Activated CD4-positive, CD25-positive, alpha-beta regulatory T cell treated with anti-CD3 and anti-CD28 coated beads, Interleukin-2, amount 50 U/mL, for 72 hours (primary cell): ENCODE measurements around the gene GOLPH3L.
A peak's percentile ranks its signal among the peaks of the same experiment; 100 is the strongest.
"Not testable (repeated sequence)": the region's sequence is repeated elsewhere in the genome, so short reads cannot be mapped to it uniquely, and the experiment has no call there.

Source experiments
- DNase-seq: peaks from one replicate; pipeline ENCODE4 v3.0.0; 2021

The GOLPH3L gene

DNA sequence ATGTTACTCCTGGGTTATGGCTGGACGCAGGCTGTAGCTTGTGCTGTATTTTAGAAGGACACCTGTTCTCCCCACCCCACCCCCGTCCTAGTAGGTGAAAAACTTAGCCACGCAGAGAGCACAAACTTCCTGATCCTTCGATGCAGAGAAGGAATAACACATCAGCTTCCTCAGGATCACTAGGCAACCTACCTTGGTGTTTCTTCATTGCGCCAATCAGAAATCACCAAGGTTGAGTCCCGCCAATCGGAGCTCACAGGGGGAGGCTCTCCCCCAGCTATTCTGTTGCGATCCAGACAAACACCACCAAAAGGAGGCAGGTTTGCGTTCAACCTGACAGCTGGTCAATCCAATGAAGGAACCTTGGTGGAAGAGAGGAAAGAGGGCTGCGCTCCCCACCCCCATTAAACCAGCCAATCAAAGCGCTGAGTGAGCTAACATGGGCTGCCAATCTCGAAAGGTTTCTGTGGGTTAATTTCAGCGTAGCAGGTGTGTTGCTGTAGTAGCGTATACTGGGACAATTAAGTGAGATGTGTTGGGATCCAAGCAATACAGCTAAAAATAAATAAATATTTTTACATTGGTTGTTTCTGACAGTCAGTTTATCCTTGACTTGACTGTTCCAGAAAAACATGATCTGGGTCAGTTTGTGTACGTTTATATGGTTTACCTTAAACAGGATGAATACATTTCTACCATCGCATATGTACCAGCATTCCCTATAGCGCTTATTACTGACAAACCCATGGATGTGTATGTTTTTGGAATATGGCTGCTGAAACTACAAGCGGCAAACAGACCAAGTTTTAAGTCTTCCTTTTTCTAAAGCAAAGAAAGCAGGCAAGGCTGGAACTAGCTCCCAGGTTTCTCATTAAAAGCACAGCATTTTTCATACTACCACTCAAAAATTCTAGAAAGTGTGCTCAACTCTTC is at the start of gene GOLPH3L:
Gene GOLPH3L, minus strand, starts transcription at position 160 of the 933 bp plus-strand sequence. CDS start 2,316 bp downstream, outside the sequence.
- DNase-seq = peak; percentile 73

DNA sequence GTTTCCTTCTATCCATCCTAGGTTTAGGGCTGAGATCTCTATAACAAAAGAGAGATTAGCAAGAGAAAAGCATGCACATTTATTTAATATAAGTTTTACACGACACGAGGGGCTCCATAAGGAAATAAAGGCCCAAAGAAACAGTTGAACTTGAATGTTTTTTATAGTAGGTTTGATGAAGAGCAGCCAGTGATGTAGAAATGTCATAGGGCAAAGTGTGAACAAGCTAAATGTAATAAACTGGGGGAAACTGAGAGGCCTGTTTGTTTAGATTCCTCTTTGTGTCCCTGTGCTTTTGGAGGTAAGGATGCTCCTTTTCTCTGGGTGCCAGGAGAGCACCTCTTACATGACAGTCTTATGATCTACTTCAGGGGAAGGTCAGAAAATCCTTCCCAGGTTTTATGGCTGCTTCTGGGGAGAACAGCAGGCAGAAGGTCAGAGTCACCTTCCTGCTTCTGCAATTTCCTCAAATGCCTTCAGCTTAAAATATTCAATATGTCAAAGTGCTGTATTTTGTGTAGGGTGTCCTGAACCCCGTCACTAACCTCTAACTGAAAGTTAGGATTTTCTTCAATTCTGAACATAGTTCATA is 33.3 kb upstream of the GOLPH3L start:
- no peak for DNase-seq

DNA sequence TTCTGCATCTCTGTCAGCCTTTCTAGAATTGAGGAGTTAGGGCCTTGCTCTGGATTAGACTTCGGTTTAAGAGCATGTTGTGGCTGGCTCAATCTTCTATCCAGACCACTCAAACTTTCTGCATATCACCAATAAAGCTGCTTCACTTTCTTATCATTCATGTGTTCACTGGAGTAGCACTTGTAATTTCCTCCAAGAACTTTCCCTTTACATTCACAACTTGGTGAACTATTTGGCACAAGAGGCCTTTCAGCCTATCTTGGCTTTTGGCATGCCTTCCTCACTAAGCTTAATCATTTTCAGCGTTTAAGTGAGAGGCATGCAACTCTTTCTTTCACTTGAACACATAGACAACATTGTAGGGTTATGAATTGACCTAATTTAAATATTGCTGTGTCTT is 27.4 kb upstream of the GOLPH3L start:
- no peak for DNase-seq

DNA sequence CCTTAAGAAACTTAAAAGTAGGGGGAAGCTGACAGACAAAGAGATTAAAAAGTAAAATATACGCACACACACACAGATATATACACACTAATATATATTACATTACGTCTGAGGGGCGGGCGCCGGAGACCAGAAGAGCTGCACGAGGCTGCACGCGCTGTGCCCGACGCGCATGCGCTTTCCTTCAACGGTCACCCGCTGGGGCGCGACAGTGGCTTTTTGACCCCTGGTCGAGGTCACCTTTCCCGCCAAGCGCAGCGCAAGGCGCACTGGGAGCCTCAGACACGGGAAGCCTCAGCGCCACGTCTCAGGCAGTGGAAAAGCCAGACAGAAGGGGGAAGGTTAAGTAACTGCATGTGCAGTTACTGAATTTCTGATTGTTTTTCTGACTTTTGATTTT is 23.7 kb upstream of the GOLPH3L start, which contains the start of gene HORMAD1:
Gene HORMAD1, minus strand, starts transcription at position 193 of the 400 bp plus-strand sequence. CDS start 1,390 bp downstream, outside the sequence.
- no peak for DNase-seq

DNA sequence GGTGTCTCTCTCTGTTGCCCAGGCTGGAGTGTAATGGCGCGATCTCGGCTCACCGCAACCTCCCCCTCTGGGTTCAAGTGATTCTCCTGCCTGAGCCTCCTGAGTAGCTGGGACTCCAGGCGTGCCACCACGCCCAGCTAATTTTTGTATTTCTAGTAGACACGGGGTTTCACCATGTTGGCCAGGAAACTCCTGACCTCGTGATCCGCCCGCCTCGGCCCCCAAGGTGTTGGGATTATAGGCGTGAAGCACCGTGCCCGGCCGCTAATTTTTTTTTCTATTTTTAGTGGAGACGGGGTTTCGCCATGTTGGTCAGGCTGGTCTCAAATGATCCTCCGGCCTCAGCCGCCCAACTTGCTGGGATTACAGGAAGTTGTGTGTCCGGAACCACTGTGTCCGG is 23.1 kb upstream of the GOLPH3L start:
- no peak for DNase-seq

DNA sequence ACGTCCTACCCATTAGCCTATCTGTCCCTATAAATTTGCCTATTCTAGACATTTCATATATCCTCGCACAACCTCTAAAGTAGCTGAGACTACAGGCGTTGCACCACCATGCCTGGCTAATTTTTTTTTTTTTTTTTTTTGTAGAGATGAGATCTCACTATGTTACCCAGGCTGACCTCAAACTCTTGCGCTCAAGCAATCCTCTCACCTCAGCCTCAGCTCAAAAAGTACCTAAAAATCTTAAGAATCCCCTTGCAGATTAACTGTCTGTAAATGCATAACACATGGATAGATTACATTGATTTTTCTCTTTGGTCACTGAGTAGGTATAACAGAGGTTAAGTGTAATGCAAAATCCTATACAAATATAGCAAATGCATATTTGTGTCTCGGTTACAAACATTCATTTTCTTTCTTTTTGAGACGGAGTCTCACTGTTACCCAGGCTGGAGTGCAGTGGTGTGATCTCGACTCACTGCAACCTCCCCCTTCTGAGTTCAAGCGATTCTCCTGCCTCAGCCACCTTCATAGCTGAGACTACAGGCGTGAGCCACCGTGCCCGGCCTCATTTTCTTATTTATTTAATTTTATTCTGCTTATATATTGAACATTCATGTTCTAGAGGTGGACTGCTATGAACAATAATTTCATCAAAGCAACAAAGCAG is 21.4 kb upstream of the GOLPH3L start:
- no peak for DNase-seq

DNA sequence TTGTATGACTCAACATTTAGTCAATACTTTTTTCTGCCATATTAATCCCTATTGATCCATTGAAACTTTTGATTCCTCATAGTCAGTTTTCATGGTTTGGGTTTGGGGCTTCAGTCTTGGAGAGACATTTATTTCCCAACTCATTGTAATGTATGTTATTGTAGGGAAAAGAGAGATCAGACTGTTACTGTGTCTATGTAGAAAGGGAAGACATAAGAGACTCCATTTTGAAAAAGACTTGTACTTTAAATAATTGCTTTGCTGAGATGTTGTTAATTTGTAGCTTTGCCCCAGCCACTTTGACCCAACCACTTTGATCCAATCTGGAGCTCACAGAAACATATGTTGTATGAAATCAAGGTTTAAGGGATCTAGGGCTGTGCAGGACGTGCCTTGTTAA is 12.1 kb upstream of the GOLPH3L start:
- not testable (repeated sequence) for DNase-seq

DNA sequence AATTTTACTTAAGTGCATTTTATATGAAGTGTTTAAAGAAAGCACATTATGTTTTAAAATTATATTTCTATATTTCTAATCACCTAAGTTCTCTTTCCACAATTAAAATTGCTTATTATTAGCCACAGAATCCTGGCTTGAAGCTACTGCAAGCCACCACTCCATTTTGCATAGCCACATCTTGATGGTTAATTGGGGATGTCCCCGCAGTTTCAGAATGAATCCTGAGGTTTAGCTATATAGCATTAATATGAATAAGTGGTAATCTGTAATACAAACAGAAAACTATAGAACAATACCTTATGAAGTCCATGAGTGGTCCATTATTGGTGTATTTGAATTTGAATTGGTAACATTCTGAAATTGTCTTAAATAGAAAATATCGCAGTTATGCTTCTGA is 11.6 kb upstream of the GOLPH3L start:
- DNase-seq = no peak

DNA sequence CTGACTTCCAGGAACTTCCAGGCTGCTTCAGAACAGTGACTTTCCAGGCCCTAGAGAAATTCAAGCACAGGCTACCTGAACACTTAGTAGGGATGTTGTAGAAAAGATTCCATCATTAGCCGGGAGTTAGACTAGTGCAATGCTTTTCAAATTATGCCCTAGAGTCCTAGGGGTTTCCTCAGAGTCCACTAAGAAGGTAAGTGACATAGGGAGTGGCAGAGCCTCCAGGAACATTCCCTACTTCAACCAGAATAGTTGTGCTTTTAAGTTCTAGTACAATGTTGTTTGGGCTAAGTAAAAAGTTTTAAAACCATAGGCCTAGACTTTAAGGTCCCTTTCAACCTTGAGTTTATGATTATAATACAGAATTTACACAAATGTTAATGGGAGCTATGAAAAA is 9.1 kb upstream of the GOLPH3L start:
- DNase-seq = no peak

DNA sequence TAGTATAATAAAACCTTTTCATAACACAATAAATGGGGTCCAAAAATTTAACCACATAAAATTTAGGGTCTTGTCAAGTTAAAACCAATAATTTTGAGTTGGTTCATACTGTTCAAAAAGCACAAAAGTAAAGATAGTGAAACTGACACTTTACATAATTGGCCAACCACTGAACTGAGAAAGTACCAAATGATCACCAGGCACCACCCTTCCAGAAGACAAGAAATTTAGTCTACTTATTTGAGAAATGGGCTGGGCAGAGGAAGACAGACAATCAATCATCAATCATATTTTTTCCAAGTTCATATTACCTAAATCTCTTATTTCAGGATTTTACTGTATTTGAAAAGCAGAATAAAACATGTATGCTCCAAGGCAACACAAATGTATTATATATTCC is 6.5 kb upstream of the GOLPH3L start:
- no peak for DNase-seq

DNA sequence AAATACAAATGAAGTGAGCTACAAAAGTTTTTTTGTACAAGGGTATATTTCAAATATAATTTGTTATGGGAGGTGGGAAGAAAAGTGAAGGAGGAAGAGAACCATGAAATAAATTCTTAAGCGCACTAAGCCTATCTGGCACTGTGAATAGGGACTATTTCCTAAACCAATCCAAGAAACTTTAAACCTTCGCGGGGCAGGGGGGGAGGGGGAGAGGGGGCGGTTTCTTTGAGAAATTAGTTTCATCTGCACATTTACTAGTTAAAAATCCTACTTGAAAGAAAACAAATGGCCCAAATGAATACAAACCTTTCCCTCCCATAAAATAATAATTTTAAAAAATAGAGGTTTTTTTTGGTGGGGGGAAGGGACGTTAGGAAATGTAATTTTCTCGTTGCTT is 364 bp downstream of the GOLPH3L start:
- no peak for DNase-seq

DNA sequence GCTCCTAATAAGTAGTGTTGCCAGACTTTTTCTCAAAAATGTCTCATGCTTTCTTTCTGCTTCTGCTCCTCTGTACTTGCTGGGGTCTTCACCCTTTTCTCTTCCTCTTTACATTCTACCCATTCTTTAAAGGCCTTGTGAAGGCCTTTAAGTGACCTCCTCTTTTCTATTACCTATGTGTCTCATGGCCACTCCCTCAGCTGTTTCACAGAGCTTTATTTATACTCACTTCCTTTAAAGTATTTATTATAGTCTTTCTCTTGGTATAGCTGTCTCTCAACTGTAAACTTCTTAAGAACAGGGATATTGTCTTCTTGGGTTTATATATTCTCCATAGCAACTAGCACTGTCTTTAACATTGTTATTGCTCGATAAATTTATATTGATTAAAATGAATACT is 792 bp downstream of the GOLPH3L start:
- DNase-seq = no peak

DNA sequence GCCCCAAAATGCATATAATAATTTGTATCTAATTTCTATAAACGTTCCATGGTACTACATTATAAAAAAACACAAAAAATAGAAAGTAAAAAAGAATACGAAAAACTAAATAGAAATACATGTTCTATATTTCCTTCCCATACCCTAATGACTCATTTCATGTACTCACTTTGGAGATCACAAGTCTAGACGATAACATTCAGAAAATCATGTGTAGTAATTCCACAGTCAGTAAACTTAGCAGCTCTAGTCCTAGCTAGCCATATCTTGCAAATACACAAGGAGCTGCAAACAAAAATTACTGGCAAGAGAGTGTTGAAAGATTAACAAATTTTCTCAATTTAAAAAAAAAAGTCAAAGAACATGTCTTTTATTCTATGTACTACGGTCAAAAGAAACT is 1.4 kb downstream of the GOLPH3L start:
- DNase-seq = no peak

DNA sequence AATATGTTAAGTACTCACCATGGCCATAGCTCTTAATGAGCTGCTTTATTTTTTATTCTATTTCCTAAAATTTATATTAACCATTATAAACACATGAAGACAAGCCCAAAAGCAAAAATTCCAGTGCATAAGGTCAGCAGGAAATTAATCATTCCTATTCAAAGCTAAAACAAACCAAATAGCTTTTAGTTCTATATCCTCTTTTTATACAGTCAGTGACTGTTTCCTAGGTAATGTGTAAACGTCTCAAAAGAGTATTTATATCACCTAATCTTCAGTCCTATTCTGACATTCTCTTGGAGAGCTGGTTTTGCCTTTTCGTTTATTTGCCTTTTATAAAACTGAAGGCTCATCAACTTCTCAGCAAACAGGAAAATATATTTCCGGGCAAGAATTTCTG is 4.2 kb downstream of the GOLPH3L start:
- no peak for DNase-seq

DNA sequence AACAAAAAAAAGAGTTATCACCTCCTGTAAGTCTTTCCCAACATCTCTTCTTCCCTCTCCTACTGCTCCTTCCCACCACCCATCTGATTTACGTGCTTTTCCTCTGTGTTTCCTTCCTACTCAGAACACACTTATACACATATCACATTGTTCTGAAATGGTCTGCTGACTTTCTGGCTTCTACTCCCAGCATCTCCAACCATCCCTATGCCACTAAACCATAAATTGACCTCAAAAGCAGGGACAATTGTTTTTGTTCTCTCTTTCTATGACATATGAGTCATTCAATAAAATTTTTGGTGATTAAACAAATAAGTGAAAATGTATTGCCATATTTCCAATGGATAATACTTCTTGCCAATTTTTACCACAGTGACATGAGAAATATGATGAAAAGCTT is 8.2 kb downstream of the GOLPH3L start:
- no peak for DNase-seq

DNA sequence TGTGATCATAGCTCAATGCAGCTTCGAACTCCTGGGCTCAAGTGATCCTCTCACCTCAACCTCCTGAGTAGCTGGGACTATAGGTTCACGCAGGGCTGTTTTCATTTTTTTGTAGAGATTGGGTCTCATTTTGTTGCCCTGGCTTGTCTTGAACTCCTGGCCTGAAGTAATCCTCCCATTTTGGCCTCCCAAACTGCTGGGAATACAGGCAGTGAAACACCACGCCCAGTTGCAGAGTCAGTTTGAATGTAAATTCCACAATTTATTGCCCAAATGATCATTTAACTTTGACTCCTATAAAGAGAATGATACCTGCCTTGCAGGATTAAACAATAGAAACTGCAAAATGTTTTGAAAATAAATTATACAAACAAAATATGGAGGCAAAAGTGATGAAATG is 10.7 kb downstream of the GOLPH3L start:
- no peak for DNase-seq

DNA sequence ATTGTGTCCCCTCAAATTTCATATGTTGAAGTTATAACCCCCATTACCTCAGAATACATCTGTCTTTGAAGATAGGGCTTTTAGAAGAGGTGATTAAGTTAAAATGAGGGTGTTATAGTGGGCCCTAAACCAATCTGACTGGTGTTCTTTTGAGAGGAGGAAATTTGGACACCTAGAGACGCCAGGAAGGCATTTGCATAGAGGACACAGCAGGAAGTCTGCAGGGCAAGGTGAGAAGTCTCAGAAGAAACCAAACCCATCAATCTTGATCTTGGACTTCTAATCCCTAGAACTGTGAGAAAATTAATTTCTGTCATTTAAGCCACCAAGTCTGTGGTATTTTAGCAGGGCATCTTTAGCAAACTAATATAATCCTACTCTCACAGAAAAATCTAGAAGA is 13.0 kb downstream of the GOLPH3L start:
- no peak for DNase-seq

DNA sequence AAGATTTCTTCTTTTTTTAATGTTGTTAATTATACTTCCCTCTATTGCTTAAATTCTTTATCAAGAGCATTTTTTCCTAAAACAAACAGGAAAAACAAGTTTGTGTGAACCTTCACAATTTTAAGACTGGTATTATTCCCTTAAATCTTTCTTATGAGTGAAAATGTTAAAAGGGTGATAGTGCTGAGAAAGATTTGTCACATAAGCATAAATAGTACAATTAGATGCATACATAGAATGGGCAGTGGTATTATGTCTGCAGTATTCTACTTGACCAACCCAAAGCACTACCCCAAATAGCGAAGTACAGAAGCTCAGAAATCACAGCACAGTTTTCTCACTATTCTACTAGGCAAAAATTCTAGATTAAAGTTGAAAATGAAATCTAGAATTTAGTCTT is 18.0 kb downstream of the GOLPH3L start:
- DNase-seq = no peak

DNA sequence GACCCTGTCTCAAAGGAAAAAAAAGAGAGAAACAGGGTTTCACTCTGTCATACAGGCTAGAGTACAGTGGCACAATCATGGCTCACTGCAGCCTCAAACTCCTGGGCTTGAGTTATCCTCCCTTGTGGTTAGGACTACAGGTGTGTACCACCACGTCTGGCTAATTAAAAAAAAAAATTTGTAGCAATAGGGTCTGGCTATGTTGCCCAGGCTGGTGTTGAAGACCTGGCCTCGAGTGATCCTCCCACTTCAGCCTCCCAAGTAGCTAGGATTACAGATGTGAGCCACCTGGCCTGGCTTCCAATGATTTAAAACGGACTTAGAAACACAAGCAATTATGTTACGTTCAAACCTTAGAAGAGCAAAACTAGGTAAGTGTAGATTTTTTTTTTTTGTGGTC is 22.1 kb downstream of the GOLPH3L start:
- DNase-seq = no peak

DNA sequence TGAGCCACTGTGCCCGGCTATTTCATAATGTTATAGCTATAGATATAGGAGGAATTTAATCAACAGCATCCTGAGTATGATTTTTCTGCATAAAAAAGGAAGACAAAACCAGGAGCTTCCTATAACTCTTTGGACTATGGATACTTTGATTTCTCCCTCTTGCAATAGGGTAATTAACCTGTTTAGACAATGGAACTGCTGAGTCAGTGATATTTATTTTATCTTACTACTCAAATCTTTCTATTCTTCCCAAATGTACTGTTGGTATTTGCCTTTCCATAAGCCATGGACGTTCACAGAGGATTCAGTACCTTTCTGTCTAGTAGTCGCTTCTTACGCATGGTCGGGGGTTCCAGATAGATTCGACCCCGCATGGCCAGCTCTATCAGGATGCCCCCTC is 33.6 kb downstream of the GOLPH3L start:
- no peak for DNase-seq

DNA sequence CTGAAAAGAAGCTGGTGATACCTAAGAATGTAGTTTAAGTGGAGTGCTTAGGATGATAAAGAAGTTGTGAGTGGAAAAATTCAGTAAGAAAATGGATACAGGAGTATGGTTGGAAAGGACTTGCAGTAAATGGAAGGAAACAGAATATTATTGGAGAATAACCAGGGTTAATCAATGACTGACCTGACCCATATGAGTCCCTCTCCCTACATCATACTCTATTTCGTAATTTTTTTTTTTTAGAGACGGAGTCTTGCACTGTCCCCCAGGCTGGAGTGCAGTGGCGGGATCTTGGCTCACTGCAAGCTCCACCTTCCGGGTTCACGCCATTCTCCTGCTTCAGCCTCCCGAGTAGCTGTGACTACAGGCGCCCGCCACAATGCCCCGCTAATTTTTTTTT is 34.1 kb downstream of the GOLPH3L start:
- DNase-seq = no peak

DNA sequence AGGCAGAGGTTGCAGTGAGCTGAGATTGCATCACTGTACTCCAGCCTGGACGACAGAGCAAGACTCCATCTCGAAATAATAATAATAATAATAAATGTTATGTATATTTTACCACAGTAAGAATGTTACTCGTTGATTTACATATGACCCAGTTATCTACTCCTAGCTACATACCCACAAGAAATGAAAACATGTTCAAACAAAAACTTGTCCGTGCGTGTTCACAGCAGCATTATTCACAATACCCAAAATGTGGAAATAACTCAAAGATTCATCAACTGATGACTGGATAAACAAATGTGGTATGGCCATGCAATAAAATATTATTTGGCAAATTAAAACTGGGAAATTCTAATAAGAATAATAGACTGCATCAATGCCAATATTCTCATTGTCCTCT is 35.8 kb downstream of the GOLPH3L start:
- DNase-seq = no peak

DNA sequence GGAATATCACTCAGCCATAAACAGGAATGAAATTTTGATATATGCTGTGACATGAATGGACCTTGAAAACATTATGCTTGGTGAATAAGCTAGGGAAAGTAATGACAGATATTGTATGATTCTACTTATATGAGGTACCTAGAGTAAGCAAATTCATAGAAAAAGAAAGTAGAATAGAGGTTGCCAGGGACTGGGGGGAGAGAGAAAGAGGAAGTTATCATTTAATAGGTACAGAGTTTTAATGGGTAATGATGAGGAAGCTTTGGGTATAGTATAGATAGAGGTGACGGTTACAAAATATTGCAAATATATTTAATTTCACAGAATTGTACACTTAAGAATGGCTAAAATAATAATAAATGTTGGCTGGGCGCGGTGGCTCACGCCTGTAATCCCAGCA is 36.4 kb downstream of the GOLPH3L start:
- no peak for DNase-seq

DNA sequence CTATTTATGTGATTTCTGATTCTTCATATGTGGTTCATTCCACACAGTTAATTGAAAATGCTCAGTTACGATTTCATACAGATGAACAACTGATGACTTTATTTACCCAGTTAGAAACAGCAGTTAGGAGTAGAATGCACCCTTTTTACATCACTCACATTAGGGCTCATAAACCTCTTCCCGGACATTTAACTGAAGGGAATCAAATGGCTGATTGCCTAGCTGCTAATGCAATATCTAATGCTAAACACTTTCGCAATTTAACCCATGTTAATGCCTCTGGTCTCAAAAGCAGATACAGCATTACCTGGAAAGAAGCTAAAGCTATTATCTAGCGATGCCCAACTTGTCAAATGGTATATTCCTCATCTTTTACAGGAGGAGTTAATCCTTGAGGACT is 39.9 kb downstream of the GOLPH3L start:
- not testable (repeated sequence) for DNase-seq
